Nephron (organoid): ENCODE data around the gene SLC40A1.
A peak's percentile ranks its signal among the peaks of the same experiment; 100 is the strongest.

Source experiments
- H3K27ac Mint-ChIP-seq, 3 experiments: 2 replicates each; pipeline ENCODE4 v1.8.0; 2020; ENCODE audit warnings: mixed read lengths in 3 of 3, mild to moderate bottlenecking in 2 of 3, moderate library complexity in 1 of 3
- H3K27me3 Mint-ChIP-seq: 2 replicates; pipeline ENCODE4 v1.8.0; 2021; ENCODE audit warnings: low read depth, mild to moderate bottlenecking, moderate library complexity, mixed read lengths
- H3K36me3 Mint-ChIP-seq: 2 replicates; pipeline ENCODE4 v1.8.0; 2020; ENCODE audit warnings: low read depth, mixed read lengths
- H3K4me1 Mint-ChIP-seq: 2 replicates; pipeline ENCODE4 v1.8.0; 2020; ENCODE audit warnings: mixed read lengths
- H3K4me3 Mint-ChIP-seq, 3 experiments: 2 replicates each; pipeline ENCODE4 v1.8.0; 2020; ENCODE audit warnings: mild to moderate bottlenecking in 3 of 3, mixed read lengths in 3 of 3, moderate library complexity in 2 of 3
- H3K9me3 Mint-ChIP-seq: 2 replicates; pipeline ENCODE4 v1.8.0; 2020; ENCODE audit warnings: mixed read lengths
- CTCF ChIP-seq, 3 experiments: fragments of 200-600 bp; sonication (generic); IDR thresholded peaks; one replicate each; pipeline ENCODE4 v1.5.0; 2021; ENCODE audit warnings: antibody characterized with exemption in 3 of 3; ENCODE audit not compliant: unreplicated experiment in 3 of 3

Gene SLC40A1

GRCh38 chr2:189613650-189614420 lies 33.2 kb upstream of the SLC40A1 start:
- Mint-ChIP-seq H3K36me3 (no peaks in the 10 kb centered on the region), H3K4me1 (peaks cover 56% of the 10 kb centered on the region), H3K27me3 (no peaks in the 10 kb centered on the region), H3K27ac (peak overlapping the region; percentile 87 to 94 (median 87)), H3K4me3 (peak overlapping the region in 2 of 3 experiments; percentile 12 to 24), H3K9me3 (no peaks in the 10 kb centered on the region)
- no peak for TF ChIP-seq CTCF (IDR thresholded peaks at IDR 0.05; ENCODE audit: unreplicated experiment in 3 of 3)

GRCh38 chr2:189613077-189613636 lies 32.6 kb upstream of the SLC40A1 start:
- Mint-ChIP-seq H3K27me3 (no peaks in the 10 kb centered on the region), H3K4me1 (peaks cover 53% of the 10 kb centered on the region), H3K27ac (peak overlapping the region; percentile 87 to 94 (median 87)), H3K36me3 (no peaks in the 10 kb centered on the region), H3K4me3 (peak overlapping the region in 2 of 3 experiments; percentile 53 to 74), H3K9me3 (no peaks in the 10 kb centered on the region)
- TF ChIP-seq CTCF (IDR thresholded peaks at IDR 0.05; ENCODE audit: unreplicated experiment in 3 of 3) = no peak

GRCh38 chr2:189610700-189611099 lies 30.1 kb upstream of the SLC40A1 start:
- peak overlapping the region in 1 of 3 experiments; percentile 25 for H3K27ac Mint-ChIP-seq
- no peak for TF ChIP-seq CTCF (IDR thresholded peaks at IDR 0.05; ENCODE audit: unreplicated experiment in 3 of 3)
- H3K4me1 Mint-ChIP-seq = peaks cover 43% of the 10 kb centered on the region
- H3K27me3 Mint-ChIP-seq = no peaks in the 10 kb centered on the region
- no peaks in the 10 kb centered on the region for H3K36me3 Mint-ChIP-seq
- H3K9me3 Mint-ChIP-seq = no peaks in the 10 kb centered on the region
- H3K4me3 Mint-ChIP-seq = no peak overlapping the region

DNA sequence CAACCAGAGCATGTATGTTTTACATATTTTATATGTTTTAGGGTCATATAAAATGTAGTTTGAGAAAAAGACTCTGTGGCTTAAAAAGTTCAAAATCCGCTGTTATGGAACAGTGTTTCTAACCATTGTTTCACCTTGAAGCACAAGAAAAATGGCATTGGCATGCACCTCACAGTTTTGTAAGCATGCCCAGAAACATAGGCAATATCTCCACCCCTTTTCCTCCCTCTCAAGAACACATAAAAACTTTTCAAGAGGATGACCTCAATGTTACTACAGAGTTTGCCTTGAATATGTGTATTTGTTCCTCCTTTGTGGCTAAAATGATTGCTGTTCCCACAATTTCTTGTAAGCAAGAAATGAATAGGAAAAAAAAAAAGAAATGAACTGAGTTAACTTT lies 29.3 kb upstream of the SLC40A1 start:
- H3K27me3 Mint-ChIP-seq = no peaks in the 10 kb centered on the region
- no peaks in the 10 kb centered on the region for H3K36me3 Mint-ChIP-seq
- no peaks in the 10 kb centered on the region for H3K9me3 Mint-ChIP-seq
- H3K4me1 Mint-ChIP-seq = peaks cover 37% of the 10 kb centered on the region
- H3K27ac Mint-ChIP-seq = peak overlapping the region in 1 of 3 experiments; percentile 25
- no peak overlapping the region for H3K4me3 Mint-ChIP-seq
- TF ChIP-seq CTCF (IDR thresholded peaks at IDR 0.05; ENCODE audit: unreplicated experiment in 3 of 3) = no peak

- Mint-ChIP-seq H3K4me1 (peaks cover 33% of the 10 kb centered on the region), H3K27ac (peak overlapping the region in 1 of 3 experiments; percentile 25)
- no peak for TF ChIP-seq CTCF (IDR thresholded peaks at IDR 0.05; ENCODE audit: unreplicated experiment in 3 of 3)
These were observed 28.8 kb upstream of the SLC40A1 start for GRCh38 chr2:189609423-189609816.

More at GRCh38 chr2:189609423-189609816, 28.8 kb upstream of the SLC40A1 start:
- Mint-ChIP-seq H3K27me3 (no peaks in the 10 kb centered on the region), H3K4me3 (no peak overlapping the region), H3K36me3 (no peaks in the 10 kb centered on the region), H3K9me3 (no peaks in the 10 kb centered on the region)
